ENCODE measurements around the gene RAPGEF1. TPM values are rescaled to one million over a fixed set of nuclear protein-coding genes. Genes with fewer than 3 reads are reported as not detected.

RAPGEF1 gene
- total RNA-seq, 1 donor from 2014 or later, result 33.3 TPM

DNA sequence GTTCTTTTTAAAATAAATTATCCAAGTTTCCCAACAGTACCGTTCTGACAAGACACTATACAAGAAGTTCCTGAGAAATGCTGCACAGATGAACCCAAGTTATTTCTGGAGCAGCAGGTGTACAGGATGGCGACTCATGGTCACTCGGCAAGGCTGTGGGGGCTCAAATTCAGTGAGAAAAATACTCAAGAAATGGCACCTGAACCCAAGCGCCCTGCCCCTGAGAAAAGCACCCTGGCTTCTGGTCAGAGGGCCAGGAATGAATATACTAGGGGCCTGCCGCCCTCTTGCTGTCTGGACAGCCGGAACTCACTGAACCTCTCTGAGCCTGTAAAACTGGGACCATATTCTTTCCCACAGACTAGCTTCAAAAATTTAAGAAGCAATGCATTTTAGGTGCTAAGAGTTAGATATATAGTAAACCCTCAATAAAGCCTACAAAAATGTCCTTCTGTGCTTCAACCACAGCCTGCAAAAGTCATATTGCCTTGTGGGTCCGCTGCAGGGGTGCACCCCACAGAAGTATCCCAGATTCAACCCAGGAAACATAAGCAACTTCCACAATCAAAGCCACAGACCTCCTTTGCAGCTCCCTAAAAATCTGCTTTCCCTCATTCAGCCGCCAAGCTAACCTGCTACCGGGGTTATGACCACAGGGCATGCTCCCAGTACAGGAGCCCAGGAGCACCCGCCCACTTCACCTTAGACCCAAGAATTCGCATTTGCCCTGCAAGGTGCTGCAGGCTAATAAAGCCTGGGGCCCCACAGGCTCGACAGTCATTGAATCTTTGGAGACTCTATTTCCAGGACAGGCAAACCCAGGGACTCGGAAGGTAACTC is 1.4 kb downstream of the RAPGEF1 start:
- Histone ChIP-seq H3K9me3 (ENCODE audit: low read depth) (no peaks in the 10 kb centered on the region), H3K4me3 (peak overlapping the region; percentile 79), H3F3A (ENCODE audit: low read depth) (no peaks in the 10 kb centered on the region), H3K27ac (no peak overlapping the region), H3K27me3 (no peaks in the 10 kb centered on the region), H4K20me1 (ENCODE audit: low read depth) (peaks cover 33% of the 10 kb centered on the region), H3K79me2 (ENCODE audit: low read depth) (peaks cover 55% of the 10 kb centered on the region), H3K4me1 (peaks cover 6% of the 10 kb centered on the region), H2AFZ (replicated peaks) (peak overlapping the region; percentile 86), H3K9ac (no peak overlapping the region), H3K36me3 (no peaks in the 10 kb centered on the region), H3K4me2 (peak overlapping the region; percentile 76)
- no peak for TF ChIP-seq EZH2 (IDR thresholded peaks at IDR 0.05)
- TF ChIP-seq, protein P1, sequence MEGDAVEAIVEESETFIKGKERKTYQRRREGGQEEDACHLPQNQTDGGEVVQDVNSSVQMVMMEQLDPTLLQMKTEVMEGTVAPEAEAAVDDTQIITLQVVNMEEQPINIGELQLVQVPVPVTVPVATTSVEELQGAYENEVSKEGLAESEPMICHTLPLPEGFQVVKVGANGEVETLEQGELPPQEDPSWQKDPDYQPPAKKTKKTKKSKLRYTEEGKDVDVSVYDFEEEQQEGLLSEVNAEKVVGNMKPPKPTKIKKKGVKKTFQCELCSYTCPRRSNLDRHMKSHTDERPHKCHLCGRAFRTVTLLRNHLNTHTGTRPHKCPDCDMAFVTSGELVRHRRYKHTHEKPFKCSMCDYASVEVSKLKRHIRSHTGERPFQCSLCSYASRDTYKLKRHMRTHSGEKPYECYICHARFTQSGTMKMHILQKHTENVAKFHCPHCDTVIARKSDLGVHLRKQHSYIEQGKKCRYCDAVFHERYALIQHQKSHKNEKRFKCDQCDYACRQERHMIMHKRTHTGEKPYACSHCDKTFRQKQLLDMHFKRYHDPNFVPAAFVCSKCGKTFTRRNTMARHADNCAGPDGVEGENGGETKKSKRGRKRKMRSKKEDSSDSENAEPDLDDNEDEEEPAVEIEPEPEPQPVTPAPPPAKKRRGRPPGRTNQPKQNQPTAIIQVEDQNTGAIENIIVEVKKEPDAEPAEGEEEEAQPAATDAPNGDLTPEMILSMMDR (IDR thresholded peaks at IDR 0.05), result no peak
- no peak for TF ChIP-seq EZH2phosphoT487 (IDR thresholded peaks at IDR 0.05)
- peak overlapping the region; percentile 95 for H3K4me3 Mint-ChIP-seq
- DNase-seq (ENCODE audit: low spot score), result peak; percentile 31
- H3K36me3 Mint-ChIP-seq, result peaks cover 26% of the 10 kb centered on the region
- peaks cover 11% of the 10 kb centered on the region for H3K27me3 Mint-ChIP-seq (ENCODE audit: insufficient read depth, low read depth)
- peaks cover 24% of the 10 kb centered on the region for H3K4me1 Mint-ChIP-seq
- peak overlapping the region; percentile 62 for H3K27ac Mint-ChIP-seq
- peaks cover 9% of the 10 kb centered on the region for H3K9me3 Mint-ChIP-seq

DNA sequence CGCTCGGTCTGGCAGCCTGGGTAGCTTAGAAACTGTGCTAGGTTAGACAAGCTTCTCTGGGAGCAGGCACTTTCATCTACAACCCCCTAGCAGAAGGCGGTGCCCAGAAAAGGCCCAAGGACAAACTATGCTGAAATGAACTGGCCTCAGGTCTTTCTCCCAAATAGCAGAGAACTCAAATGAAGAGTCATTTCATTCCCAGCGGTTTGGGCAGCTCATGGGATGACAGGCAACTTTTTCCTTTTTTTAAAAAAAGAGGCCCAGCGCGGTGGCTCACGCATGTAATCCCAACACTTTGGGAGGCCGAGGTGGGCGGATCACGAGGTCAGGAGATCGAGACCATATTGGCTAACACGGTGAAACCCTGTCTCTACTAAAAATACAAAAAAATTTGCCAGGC is 2.5 kb downstream of the RAPGEF1 start:
- no peak overlapping the region for H3K27ac Mint-ChIP-seq
- peaks cover 11% of the 10 kb centered on the region for H3K27me3 Mint-ChIP-seq (ENCODE audit: insufficient read depth, low read depth)
- peaks cover 29% of the 10 kb centered on the region for H3K36me3 Mint-ChIP-seq
- H3K79me2 ChIP-seq (ENCODE audit: low read depth), result peaks cover 55% of the 10 kb centered on the region
- H4K20me1 ChIP-seq (ENCODE audit: low read depth), result peaks cover 33% of the 10 kb centered on the region
- DNase-seq (ENCODE audit: low spot score), result no peak
- H3K27me3 ChIP-seq, result no peaks in the 10 kb centered on the region
- no peak overlapping the region for H3K4me3 Mint-ChIP-seq
- H3K9me3 ChIP-seq (ENCODE audit: low read depth), result no peaks in the 10 kb centered on the region
- no peak overlapping the region for H3K9ac ChIP-seq
- peaks cover 7% of the 10 kb centered on the region for H3K9me3 Mint-ChIP-seq
- no peaks in the 10 kb centered on the region for H3K36me3 ChIP-seq
- no peak overlapping the region for H3K4me3 ChIP-seq
- no peak overlapping the region for H3K4me2 ChIP-seq
- H2AFZ ChIP-seq (replicated peaks), result no peak overlapping the region
- TF ChIP-seq EZH2phosphoT487 (IDR thresholded peaks at IDR 0.05) (no peak), EZH2 (IDR thresholded peaks at IDR 0.05) (no peak)
- TF ChIP-seq, protein P1 (IDR thresholded peaks at IDR 0.05), result no peak
- no peak overlapping the region for H3K27ac ChIP-seq
- H3F3A ChIP-seq (ENCODE audit: low read depth), result no peaks in the 10 kb centered on the region
- H3K4me1 Mint-ChIP-seq, result peaks cover 24% of the 10 kb centered on the region
- peaks cover 6% of the 10 kb centered on the region for H3K4me1 ChIP-seq

DNA sequence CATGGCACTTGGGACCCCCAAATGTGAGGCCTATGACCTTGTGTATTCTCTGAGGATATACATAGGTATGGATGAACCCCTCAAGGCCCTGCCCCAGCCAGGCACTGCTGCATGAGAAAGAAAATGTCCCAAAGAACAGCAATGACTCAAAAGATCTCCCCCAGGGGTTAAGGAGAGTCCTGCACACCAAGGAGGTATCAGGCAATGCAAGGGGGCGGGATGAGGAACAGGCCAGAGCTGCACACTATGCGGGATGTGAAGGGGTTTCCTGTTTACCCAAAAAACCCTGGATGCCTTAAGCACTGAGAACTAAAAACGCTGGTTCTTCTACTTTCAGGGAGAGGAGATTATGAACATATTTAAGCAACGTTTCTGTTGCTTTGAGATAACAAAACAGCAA is 3.4 kb downstream of the RAPGEF1 start:
- Histone ChIP-seq H3K27ac (no peak overlapping the region), H3K9ac (no peak overlapping the region), H3K9me3 (ENCODE audit: low read depth) (no peaks in the 10 kb centered on the region), H2AFZ (replicated peaks) (no peak overlapping the region), H4K20me1 (ENCODE audit: low read depth) (peaks cover 43% of the 10 kb centered on the region), H3K4me3 (no peak overlapping the region), H3K79me2 (ENCODE audit: low read depth) (peaks cover 65% of the 10 kb centered on the region), H3K27me3 (no peaks in the 10 kb centered on the region), H3K4me1 (peaks cover 6% of the 10 kb centered on the region), H3F3A (ENCODE audit: low read depth) (no peaks in the 10 kb centered on the region), H3K4me2 (no peak overlapping the region), H3K36me3 (no peaks in the 10 kb centered on the region)
- Mint-ChIP-seq H3K4me1 (peaks cover 32% of the 10 kb centered on the region), H3K27ac (peak overlapping the region; percentile 48), H3K4me3 (no peak overlapping the region), H3K27me3 (ENCODE audit: insufficient read depth, low read depth) (peaks cover 9% of the 10 kb centered on the region), H3K36me3 (peaks cover 29% of the 10 kb centered on the region), H3K9me3 (peaks cover 7% of the 10 kb centered on the region)
- DNase-seq (ENCODE audit: low spot score), result no peak
- TF ChIP-seq, protein P1 (IDR thresholded peaks at IDR 0.05), result no peak
